ENCODE results near the gene OR52I2. TPM values are rescaled to one million over a fixed set of nuclear protein-coding genes. Genes with fewer than 3 reads are reported as not detected.

The OR52I2 gene
- total and polyA plus RNA-seq, 2 donors (not counting 1 experiment from before 2014, with no cell fraction given) = not detected

DNA sequence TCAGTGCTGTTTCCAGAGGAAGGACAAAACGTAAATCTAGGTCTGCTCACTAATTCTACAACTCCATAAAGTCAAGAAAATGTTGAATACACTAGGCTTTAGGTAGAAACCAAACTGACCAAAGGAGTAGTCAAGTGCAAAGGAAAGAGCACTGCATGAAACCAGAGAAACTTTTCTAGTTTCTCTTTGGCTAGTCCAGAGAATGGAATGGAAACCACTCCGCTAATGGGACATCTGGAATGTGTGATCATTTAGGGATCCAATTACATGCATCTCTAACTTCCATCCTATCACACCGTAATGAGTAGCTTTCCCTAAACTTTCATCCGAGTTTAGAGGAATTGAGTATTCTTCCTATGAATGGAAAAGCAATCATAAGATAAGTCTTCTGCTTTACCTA is 34.1 kb upstream of the OR52I2 start:
- H3K27ac Mint-ChIP-seq = no peak overlapping the region
- peaks cover 16% of the 10 kb centered on the region for H3K27me3 Mint-ChIP-seq
- no peaks in the 10 kb centered on the region for H3K4me1 ChIP-seq (ENCODE audit: control insufficient read depth in 2 of 2, insufficient read depth in 2 of 2, low read length in 2 of 2)
- H3K9me3 ChIP-seq (ENCODE audit: control extremely low read depth in 1 of 3, control insufficient read depth in 2 of 3, insufficient read depth in 1 of 3, low read length in 2 of 3) = peaks cover 0 to 5% (median 0%) of the 10 kb centered on the region in 3 donors
- H2AFZ ChIP-seq (ENCODE audit: insufficient read depth, low read depth, low read length, poor library complexity, severe bottlenecking) = no peak overlapping the region
- no CpG with 5 or more reads among the region's 4 CpGs for WGBS (ENCODE audit: insufficient coverage)
- no peak overlapping the region for H3K27ac ChIP-seq (ENCODE audit: low read length in 2 of 2)
- ChIA-PET CTCF (interaction anchor here (1.7 kb wide), 1 partner anchor 361 kb away, joined by 8 read pairs; no protein-coding TSS in a partner anchor), POLR2A (no interaction called here)
- TF ChIP-seq EZH2 (IDR thresholded peaks at IDR 0.05; ENCODE audit: borderline replicate concordance, insufficient read depth, low read depth, low read length, poor library complexity, severe bottlenecking) = no peak
- TF ChIP-seq, protein P1, sequence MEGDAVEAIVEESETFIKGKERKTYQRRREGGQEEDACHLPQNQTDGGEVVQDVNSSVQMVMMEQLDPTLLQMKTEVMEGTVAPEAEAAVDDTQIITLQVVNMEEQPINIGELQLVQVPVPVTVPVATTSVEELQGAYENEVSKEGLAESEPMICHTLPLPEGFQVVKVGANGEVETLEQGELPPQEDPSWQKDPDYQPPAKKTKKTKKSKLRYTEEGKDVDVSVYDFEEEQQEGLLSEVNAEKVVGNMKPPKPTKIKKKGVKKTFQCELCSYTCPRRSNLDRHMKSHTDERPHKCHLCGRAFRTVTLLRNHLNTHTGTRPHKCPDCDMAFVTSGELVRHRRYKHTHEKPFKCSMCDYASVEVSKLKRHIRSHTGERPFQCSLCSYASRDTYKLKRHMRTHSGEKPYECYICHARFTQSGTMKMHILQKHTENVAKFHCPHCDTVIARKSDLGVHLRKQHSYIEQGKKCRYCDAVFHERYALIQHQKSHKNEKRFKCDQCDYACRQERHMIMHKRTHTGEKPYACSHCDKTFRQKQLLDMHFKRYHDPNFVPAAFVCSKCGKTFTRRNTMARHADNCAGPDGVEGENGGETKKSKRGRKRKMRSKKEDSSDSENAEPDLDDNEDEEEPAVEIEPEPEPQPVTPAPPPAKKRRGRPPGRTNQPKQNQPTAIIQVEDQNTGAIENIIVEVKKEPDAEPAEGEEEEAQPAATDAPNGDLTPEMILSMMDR (IDR thresholded peaks at IDR 0.05) = no peak
- no peaks in the 10 kb centered on the region for H3K9me3 Mint-ChIP-seq (ENCODE audit: insufficient read depth)
- no peaks in the 10 kb centered on the region for H3K36me3 ChIP-seq (replicated peaks in 1 of 2; ENCODE audit: control extremely low read depth in 1 of 2, control insufficient read depth in 1 of 2, extremely low read depth in 1 of 2, insufficient read depth in 2 of 2, low read length in 1 of 2)
- H3K79me2 ChIP-seq (ENCODE audit: control insufficient read depth, insufficient read depth, low read length) = no peaks in the 10 kb centered on the region
- H3K27me3 ChIP-seq (replicated peaks in 1 of 4; ENCODE audit: control extremely low read depth in 1 of 4, control insufficient read depth in 3 of 4, insufficient read depth in 4 of 4, low read length in 3 of 4) = peaks cover 0 to 16% (median 0%) of the 10 kb centered on the region in 4 experiments
- H3K4me3 ChIP-seq (ENCODE audit: control extremely low read depth in 1 of 5, extremely low read depth in 1 of 5, insufficient read depth in 1 of 5, low read depth in 2 of 5, low read length in 4 of 5) = no peak overlapping the region
- no peak overlapping the region for H3K9ac ChIP-seq (ENCODE audit: low read length)
- DNase-seq (no peak), ATAC-seq (ENCODE audit: low read depth) (no peak)
- H3K4me1 Mint-ChIP-seq = no peaks in the 10 kb centered on the region
- H3K4me2 ChIP-seq (replicated peaks; ENCODE audit: low read depth, low read length, poor library complexity, severe bottlenecking) = no peak overlapping the region
- intact Hi-C loops (cut with micrococcal nuclease) = no loop called here
- H4K20me1 ChIP-seq (ENCODE audit: control insufficient read depth, insufficient read depth, low read length, poor library complexity, severe bottlenecking) = no peaks in the 10 kb centered on the region
- no peak overlapping the region for H3K4me3 Mint-ChIP-seq

DNA sequence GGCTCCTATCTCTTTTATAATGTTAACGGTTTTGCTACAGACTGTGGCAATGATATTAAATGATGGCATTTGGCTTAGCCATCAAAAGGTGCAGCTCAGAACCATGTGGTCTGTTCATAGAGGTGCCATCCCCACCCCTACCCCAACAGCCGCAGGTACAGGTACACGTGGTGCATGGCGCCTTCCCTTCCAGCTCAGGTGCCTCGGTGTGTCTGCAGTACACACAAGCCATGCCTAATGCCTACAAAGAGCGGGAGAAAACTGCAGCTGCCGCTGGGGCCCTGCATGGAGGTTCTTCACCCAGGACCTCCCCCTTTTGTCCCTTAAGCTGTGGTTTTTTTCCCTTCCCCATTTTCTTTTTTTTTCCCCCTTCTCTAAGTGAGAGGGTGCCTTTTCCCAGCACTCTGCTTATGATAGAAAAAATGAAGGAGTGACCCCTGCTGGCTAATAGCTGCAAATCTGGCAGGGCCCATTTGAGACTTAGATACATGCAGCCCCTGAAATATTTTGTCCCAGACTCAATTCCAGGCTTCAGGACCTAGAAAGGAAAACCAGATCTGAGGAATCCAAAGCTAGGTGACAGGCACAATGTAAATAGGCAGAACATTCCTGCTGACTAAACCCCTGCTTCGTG is 30.1 kb upstream of the OR52I2 start:
- Histone ChIP-seq H3K4me2 (replicated peaks; ENCODE audit: low read depth, low read length, poor library complexity, severe bottlenecking) (no peak overlapping the region), H3K9ac (ENCODE audit: low read length) (no peak overlapping the region), H3K27me3 (replicated peaks in 1 of 4; ENCODE audit: control extremely low read depth in 1 of 4, control insufficient read depth in 3 of 4, insufficient read depth in 4 of 4, low read length in 3 of 4) (peaks cover 0 to 21% (median 2%) of the 10 kb centered on the region in 4 experiments), H3K4me3 (ENCODE audit: control extremely low read depth in 1 of 5, extremely low read depth in 1 of 5, insufficient read depth in 1 of 5, low read depth in 2 of 5, low read length in 4 of 5) (no peak overlapping the region), H4K20me1 (ENCODE audit: control insufficient read depth, insufficient read depth, low read length, poor library complexity, severe bottlenecking) (no peaks in the 10 kb centered on the region), H3K9me3 (ENCODE audit: control extremely low read depth in 1 of 3, control insufficient read depth in 2 of 3, insufficient read depth in 1 of 3, low read length in 2 of 3) (peaks cover 0 to 5% (median 0%) of the 10 kb centered on the region in 3 donors), H3K79me2 (ENCODE audit: control insufficient read depth, insufficient read depth, low read length) (no peaks in the 10 kb centered on the region), H3K27ac (ENCODE audit: low read length in 2 of 2) (no peak overlapping the region), H3K36me3 (replicated peaks in 1 of 2; ENCODE audit: control extremely low read depth in 1 of 2, control insufficient read depth in 1 of 2, extremely low read depth in 1 of 2, insufficient read depth in 2 of 2, low read length in 1 of 2) (no peaks in the 10 kb centered on the region), H2AFZ (ENCODE audit: insufficient read depth, low read depth, low read length, poor library complexity, severe bottlenecking) (no peak overlapping the region), H3K4me1 (ENCODE audit: control insufficient read depth in 2 of 2, insufficient read depth in 2 of 2, low read length in 2 of 2) (no peaks in the 10 kb centered on the region)
- Mint-ChIP-seq H3K27me3 (peaks cover 36% of the 10 kb centered on the region), H3K4me1 (no peaks in the 10 kb centered on the region), H3K9me3 (ENCODE audit: insufficient read depth) (no peaks in the 10 kb centered on the region), H3K4me3 (no peak overlapping the region), H3K27ac (no peak overlapping the region)
- ChIA-PET POLR2A (no interaction called here), CTCF (no interaction called here)
- no peak for DNase-seq
- TF ChIP-seq, protein P1 (IDR thresholded peaks at IDR 0.05) = no peak
- TF ChIP-seq EZH2 (IDR thresholded peaks at IDR 0.05; ENCODE audit: borderline replicate concordance, insufficient read depth, low read depth, low read length, poor library complexity, severe bottlenecking) = no peak
- intact Hi-C loops (cut with micrococcal nuclease) = no loop called here
- ATAC-seq (ENCODE audit: low read depth) = no peak
- 81% methylated on average over 6 of the region's 8 CpGs for WGBS (ENCODE audit: insufficient coverage)
